ENCODE measurements around the gene SLC4A1.
"Not testable (repeated sequence)": the region's sequence is repeated elsewhere in the genome, so short reads cannot be mapped to it uniquely, and the experiment has no call there.

The SLC4A1 gene

DNA sequence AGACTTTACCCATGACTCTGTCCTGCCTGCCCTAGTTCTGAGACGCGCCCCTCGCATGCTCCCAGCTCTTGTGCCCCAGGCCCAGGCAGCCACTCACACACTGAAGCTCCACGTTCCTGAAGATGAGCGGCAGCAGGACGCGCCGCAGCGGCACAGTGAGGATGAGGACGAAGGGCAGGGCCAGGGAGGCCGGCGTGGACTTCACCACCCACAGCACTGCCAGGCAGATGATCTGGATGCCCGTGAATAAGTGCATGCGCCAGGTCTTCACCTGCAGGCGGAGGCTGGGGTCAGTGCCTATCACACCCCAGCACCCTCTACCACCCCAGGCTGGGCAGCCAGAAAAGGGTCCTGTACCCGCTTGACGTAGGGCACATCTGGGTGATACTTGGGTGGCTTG lies 16.9 kb downstream of the SLC4A1 start:
- Histone ChIP-seq H3K9me3 (ENCODE audit: control insufficient read depth, low read length) (no peaks in the 10 kb centered on the region), H3K9ac (ENCODE audit: low read length) (no peak overlapping the region), H3K27me3 (replicated peaks; ENCODE audit: control insufficient read depth, insufficient read depth, low read length) (peaks cover 40% of the 10 kb centered on the region), H3K36me3 (ENCODE audit: control insufficient read depth, insufficient read depth, low read length, severe bottlenecking) (no peaks in the 10 kb centered on the region), H3K4me1 (ENCODE audit: control insufficient read depth, insufficient read depth, low read length) (peaks cover 11% of the 10 kb centered on the region), H3K4me3 (ENCODE audit: low read length) (no peak overlapping the region)
- DNase-seq (ENCODE audit: low read depth) = no peak

DNA sequence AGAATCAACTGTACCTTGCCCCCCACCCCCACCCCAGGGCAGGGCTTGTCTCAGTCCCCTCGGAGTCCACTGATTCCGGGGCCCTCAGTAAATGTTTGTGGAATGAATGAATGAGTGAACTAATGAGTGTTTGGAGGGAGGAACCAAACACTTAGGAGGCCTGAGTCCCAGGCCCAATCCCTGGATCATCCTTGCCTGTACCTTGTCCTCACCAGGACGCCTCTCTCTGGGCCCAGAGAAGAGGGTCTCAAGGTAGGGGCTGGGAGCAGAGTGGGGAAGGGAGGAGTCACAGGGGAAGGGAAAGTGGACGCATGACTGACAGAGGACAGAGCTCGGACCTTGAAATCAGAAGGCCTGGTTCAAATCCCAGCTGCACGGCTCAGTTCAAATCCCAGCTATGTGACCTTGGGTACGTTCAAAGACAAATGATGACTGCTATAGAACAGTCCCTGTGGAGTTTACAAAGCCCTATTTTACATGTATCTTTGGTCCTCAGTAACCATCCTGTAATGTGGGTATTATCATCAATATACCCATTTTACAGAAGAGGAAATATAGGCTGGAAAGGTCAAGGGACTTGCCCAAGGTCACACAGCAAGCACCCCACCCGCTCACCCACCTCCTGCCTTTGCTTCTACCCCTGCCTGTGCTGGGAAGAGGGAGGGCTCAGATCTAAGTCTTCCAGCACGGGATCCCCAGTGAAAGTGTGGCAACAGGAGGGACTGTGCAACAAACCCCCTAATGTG lies 18.3 kb downstream of the SLC4A1 start:
- H3K9ac ChIP-seq (ENCODE audit: low read length) = no peak overlapping the region
- DNase-seq (ENCODE audit: low read depth) = no peak
- no peaks in the 10 kb centered on the region for H3K9me3 ChIP-seq (ENCODE audit: control insufficient read depth, low read length)
- H3K36me3 ChIP-seq (ENCODE audit: control insufficient read depth, insufficient read depth, low read length, severe bottlenecking) = no peaks in the 10 kb centered on the region
- H3K4me3 ChIP-seq (ENCODE audit: low read length) = no peak overlapping the region
- peaks cover 26% of the 10 kb centered on the region for H3K27me3 ChIP-seq (replicated peaks; ENCODE audit: control insufficient read depth, insufficient read depth, low read length)
- H3K4me1 ChIP-seq (ENCODE audit: control insufficient read depth, insufficient read depth, low read length) = peaks cover 11% of the 10 kb centered on the region

DNA sequence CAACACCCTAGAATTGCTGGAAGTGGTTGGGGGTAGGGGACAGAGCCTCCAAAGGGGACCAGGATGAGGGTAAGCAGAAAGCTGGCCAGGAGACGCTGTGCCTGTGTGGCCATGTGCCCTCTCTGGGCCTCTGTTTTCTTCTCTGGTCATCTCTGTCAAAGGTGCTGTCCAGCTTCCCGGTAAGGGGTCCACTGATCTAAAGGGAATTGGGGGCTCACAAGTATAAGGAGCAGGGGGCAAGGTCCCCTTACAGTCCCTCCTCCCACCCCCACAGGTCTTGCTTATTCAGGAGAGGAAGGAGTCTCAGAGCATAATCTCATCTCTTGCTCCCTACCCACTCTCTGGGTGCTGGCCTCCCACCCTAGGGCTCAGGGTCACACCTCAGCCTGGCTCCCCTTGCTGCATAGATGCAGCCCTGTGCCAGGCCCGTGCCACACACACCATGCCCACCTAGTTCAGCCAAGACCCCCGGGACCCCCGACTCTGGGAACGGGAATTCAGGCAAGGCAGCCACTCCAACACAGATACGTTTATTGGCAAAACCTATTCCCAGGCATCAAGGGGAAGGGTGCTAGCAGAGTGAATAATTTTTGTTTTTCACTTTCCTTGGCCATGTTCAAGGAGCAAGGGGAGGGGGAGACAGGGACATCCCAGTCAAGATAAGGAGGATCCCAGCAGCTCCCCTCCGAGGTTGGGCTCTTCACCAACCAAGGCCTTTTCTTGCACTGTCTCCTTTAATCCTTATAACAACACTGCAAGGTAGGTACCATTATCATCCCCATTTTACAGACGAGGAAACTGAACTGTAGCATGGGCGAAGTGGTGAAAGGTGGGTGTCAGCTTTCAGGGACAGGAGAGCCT lies 19.8 kb downstream of the SLC4A1 start:
- Histone ChIP-seq H3K36me3 (ENCODE audit: control insufficient read depth, insufficient read depth, low read length, severe bottlenecking) (no peaks in the 10 kb centered on the region), H3K4me1 (ENCODE audit: control insufficient read depth, insufficient read depth, low read length) (peaks cover 11% of the 10 kb centered on the region)

DNA sequence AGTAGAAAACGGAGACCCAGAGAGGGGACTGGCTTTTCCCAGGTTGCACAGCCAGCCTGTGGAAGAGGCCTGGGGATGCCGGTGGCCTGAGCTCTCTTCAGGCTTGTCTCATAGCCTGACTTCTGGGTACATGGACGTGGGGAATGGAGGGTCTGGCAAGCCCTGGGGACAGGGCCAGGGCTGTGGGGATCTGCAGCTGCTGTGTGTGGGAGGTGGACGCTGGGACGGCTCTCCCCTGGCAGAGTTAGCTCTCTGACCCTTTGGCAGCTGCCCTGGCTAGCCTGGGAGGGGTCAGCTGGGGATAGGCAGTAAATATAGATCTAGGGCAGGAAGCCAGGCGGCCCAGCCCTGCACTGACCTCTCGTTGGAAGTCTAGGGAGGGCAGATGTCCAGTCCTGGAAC lies 20.5 kb downstream of the SLC4A1 start:
- no peak overlapping the region for H3K4me3 ChIP-seq (ENCODE audit: low read length)
- H3K9ac ChIP-seq (ENCODE audit: low read length) = no peak overlapping the region
- peaks cover 11% of the 10 kb centered on the region for H3K4me1 ChIP-seq (ENCODE audit: control insufficient read depth, insufficient read depth, low read length)
- H3K36me3 ChIP-seq (ENCODE audit: control insufficient read depth, insufficient read depth, low read length, severe bottlenecking) = no peaks in the 10 kb centered on the region
- H3K9me3 ChIP-seq (ENCODE audit: control insufficient read depth, low read length) = no peaks in the 10 kb centered on the region
- DNase-seq (ENCODE audit: low read depth) = no peak
- peaks cover 19% of the 10 kb centered on the region for H3K27me3 ChIP-seq (replicated peaks; ENCODE audit: control insufficient read depth, insufficient read depth, low read length)

More for the DNA sequence above, 19.8 kb downstream of the SLC4A1 start:
- no peak overlapping the region for H3K4me3 ChIP-seq (ENCODE audit: low read length)
- H3K9ac ChIP-seq (ENCODE audit: low read length) = no peak overlapping the region
- H3K27me3 ChIP-seq (replicated peaks; ENCODE audit: control insufficient read depth, insufficient read depth, low read length) = peaks cover 22% of the 10 kb centered on the region
- H3K9me3 ChIP-seq (ENCODE audit: control insufficient read depth, low read length) = no peaks in the 10 kb centered on the region
- no peak for DNase-seq (ENCODE audit: low read depth)

GRCh38 chr17:44241106-44241624 lies 26.8 kb downstream of the SLC4A1 start:
- H3K36me3 ChIP-seq (ENCODE audit: control insufficient read depth, insufficient read depth, low read length, severe bottlenecking) = no peaks in the 10 kb centered on the region
- peaks cover 14% of the 10 kb centered on the region for H3K27me3 ChIP-seq (replicated peaks; ENCODE audit: control insufficient read depth, insufficient read depth, low read length)
- H3K4me1 ChIP-seq (ENCODE audit: control insufficient read depth, insufficient read depth, low read length) = no peaks in the 10 kb centered on the region
- H3K9ac ChIP-seq (ENCODE audit: low read length) = no peak overlapping the region
- H3K9me3 ChIP-seq (ENCODE audit: control insufficient read depth, low read length) = no peaks in the 10 kb centered on the region
- H3K4me3 ChIP-seq (ENCODE audit: low read length) = no peak overlapping the region
- no peak for DNase-seq (ENCODE audit: low read depth)

GRCh38 chr17:44237886-44238285 lies 30.0 kb downstream of the SLC4A1 start:
- not testable (repeated sequence) for H3K4me3 ChIP-seq (ENCODE audit: low read length); H3K36me3 ChIP-seq (ENCODE audit: control insufficient read depth, insufficient read depth, low read length, severe bottlenecking); H3K9me3 ChIP-seq (ENCODE audit: control insufficient read depth, low read length); H3K9ac ChIP-seq (ENCODE audit: low read length); DNase-seq (ENCODE audit: low read depth); H3K4me1 ChIP-seq (ENCODE audit: control insufficient read depth, insufficient read depth, low read length)
- peaks cover 14% of the 10 kb centered on the region for H3K27me3 ChIP-seq (replicated peaks; ENCODE audit: control insufficient read depth, insufficient read depth, low read length)

GRCh38 chr17:44236444-44236991 lies 31.4 kb downstream of the SLC4A1 start:
- DNase-seq (ENCODE audit: low read depth) = no peak
- Histone ChIP-seq H3K4me1 (ENCODE audit: control insufficient read depth, insufficient read depth, low read length) (no peaks in the 10 kb centered on the region), H3K4me3 (ENCODE audit: low read length) (no peak overlapping the region), H3K9ac (ENCODE audit: low read length) (no peak overlapping the region), H3K36me3 (ENCODE audit: control insufficient read depth, insufficient read depth, low read length, severe bottlenecking) (no peaks in the 10 kb centered on the region), H3K27me3 (replicated peaks; ENCODE audit: control insufficient read depth, insufficient read depth, low read length) (peaks cover 14% of the 10 kb centered on the region), H3K9me3 (ENCODE audit: control insufficient read depth, low read length) (no peaks in the 10 kb centered on the region)

- Histone ChIP-seq H3K27me3 (replicated peaks; ENCODE audit: control insufficient read depth, insufficient read depth, low read length) (peaks cover 14% of the 10 kb centered on the region), H3K9ac (ENCODE audit: low read length) (no peak overlapping the region), H3K4me1 (ENCODE audit: control insufficient read depth, insufficient read depth, low read length) (no peaks in the 10 kb centered on the region), H3K9me3 (ENCODE audit: control insufficient read depth, low read length) (no peaks in the 10 kb centered on the region), H3K4me3 (ENCODE audit: low read length) (no peak overlapping the region), H3K36me3 (ENCODE audit: control insufficient read depth, insufficient read depth, low read length, severe bottlenecking) (no peaks in the 10 kb centered on the region)
- DNase-seq (ENCODE audit: low read depth) = no peak
Observed at GRCh38 chr17:44235583-44235936, 32.4 kb downstream of the SLC4A1 start.

DNA sequence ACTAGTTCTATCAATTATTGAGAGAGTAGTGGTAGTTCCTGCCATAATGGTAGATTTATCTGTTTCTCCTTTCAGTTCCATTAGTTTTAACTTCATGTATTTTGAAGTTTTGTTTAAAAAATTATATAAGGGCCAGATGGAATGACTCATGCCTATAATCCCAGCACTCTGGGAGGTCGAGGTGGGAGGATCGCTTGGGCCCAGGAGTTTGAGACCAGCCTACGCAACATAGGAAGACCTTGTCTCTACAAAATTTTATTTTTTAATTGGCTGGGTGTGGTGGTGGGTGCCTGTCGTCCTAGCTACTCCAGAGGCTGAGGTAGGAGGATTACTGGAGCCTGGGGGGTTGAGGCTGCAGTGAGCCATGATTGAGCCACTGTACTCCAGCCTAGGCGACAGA lies 34.4 kb downstream of the SLC4A1 start:
- Histone ChIP-seq H3K9me3 (ENCODE audit: control insufficient read depth, low read length) (no peaks in the 10 kb centered on the region), H3K36me3 (ENCODE audit: control insufficient read depth, insufficient read depth, low read length, severe bottlenecking) (no peaks in the 10 kb centered on the region), H3K4me3 (ENCODE audit: low read length) (no peak overlapping the region), H3K27me3 (replicated peaks; ENCODE audit: control insufficient read depth, insufficient read depth, low read length) (peaks cover 10% of the 10 kb centered on the region), H3K9ac (ENCODE audit: low read length) (no peak overlapping the region), H3K4me1 (ENCODE audit: control insufficient read depth, insufficient read depth, low read length) (no peaks in the 10 kb centered on the region)
- DNase-seq (ENCODE audit: low read depth) = no peak

DNA sequence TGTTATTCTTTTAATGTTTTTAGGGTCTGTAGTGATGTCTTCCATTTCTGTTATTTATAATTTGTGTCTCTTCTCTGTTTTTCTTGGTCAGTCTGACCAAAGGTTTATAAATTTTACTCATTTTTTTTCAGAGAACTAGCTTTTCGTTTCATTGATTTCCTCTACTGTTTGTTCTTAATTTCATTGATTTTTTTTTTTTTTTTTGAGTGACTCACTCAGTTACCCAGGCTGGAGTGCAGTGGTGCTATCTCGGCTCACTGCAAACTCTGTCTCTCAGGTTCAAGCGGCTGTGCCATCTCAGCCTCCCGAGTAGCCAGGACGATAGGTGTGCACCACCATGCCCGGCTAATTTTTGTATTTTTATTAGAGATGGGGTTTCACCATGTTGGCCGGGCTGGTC lies 35.9 kb downstream of the SLC4A1 start:
- Histone ChIP-seq H3K4me3 (ENCODE audit: low read length) (no peak overlapping the region), H3K27me3 (replicated peaks; ENCODE audit: control insufficient read depth, insufficient read depth, low read length) (peaks cover 10% of the 10 kb centered on the region), H3K4me1 (ENCODE audit: control insufficient read depth, insufficient read depth, low read length) (no peaks in the 10 kb centered on the region), H3K9ac (ENCODE audit: low read length) (no peak overlapping the region), H3K9me3 (ENCODE audit: control insufficient read depth, low read length) (no peaks in the 10 kb centered on the region), H3K36me3 (ENCODE audit: control insufficient read depth, insufficient read depth, low read length, severe bottlenecking) (no peaks in the 10 kb centered on the region)
- DNase-seq (ENCODE audit: low read depth) = no peak

DNA sequence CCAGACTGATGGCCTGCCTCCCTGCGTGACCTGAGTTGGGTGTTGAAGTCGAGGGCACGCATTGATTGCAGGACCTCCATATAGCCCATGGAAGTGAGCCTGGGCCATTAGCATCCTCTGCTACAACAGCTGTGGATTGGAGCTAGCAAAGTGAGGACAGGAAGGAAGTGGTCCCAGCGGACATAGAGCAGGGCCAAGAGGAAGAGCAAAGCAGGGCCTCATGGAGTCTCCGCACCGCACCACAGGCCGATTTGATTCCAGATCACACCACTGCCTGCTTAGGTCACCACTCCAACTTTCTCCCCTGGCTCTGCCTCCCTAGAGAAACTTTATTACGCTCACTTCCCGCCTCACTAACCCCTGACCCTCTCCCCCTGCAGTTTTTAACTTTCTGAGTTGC lies 37.8 kb downstream of the SLC4A1 start:
- no peaks in the 10 kb centered on the region for H3K36me3 ChIP-seq (ENCODE audit: control insufficient read depth, insufficient read depth, low read length, severe bottlenecking)
- H3K27me3 ChIP-seq (replicated peaks; ENCODE audit: control insufficient read depth, insufficient read depth, low read length) = peaks cover 3% of the 10 kb centered on the region
- no peak overlapping the region for H3K9ac ChIP-seq (ENCODE audit: low read length)
- H3K4me3 ChIP-seq (ENCODE audit: low read length) = no peak overlapping the region
- no peaks in the 10 kb centered on the region for H3K9me3 ChIP-seq (ENCODE audit: control insufficient read depth, low read length)
- DNase-seq (ENCODE audit: low read depth) = no peak
- H3K4me1 ChIP-seq (ENCODE audit: control insufficient read depth, insufficient read depth, low read length) = no peaks in the 10 kb centered on the region
